ENCODE results near the gene ACSF2.
"Not testable (repeated sequence)": the region's sequence is repeated elsewhere in the genome, so short reads cannot be mapped to it uniquely, and the experiment has no call there.

ACSF2 gene

DNA sequence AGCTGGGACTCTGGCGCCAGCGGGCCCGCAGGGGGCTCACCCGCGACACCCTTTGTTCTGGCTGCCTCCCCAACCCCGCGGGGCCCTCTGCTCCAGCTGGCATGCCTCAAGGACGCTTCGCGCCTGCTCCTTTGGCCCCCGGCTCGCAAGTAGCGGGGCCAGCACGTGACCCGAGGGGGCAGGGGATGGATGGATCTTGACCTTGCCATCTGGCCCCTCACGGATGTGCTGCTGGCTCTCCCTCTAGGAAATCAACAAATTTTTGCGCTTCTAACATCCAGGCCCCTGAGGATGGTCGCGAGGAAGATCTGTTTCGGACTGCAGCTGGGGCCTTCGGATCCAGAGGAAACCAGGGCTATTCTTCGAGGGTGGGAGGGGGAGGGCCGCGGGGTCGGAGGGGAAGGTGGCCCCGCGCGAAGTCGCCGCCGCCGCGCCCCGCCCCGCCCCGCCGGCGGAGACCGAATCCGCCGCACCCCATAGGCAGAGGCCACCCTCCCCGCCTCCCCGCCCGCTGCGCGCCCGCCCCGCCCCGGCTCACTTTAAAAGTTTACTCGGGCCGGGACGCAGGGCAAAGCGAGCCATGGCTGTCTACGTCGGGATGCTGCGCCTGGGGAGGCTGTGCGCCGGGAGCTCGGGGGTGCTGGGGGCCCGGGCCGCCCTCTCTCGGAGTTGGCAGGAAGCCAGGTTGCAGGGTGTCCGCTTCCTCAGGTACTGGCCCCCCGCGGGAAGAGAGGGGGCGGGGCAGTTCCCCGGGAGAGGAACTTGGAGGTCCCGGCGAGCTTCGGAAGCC lies at the start of gene ACSF2:
Gene ACSF2, plus strand, starts transcription at position 537 of the 790 bp plus-strand sequence. Its CDS starts 44 bp downstream, at position 581.
- peak; percentile 38 to 66 for DNase-seq (ENCODE audit: low read depth in 2 of 2)

DNA sequence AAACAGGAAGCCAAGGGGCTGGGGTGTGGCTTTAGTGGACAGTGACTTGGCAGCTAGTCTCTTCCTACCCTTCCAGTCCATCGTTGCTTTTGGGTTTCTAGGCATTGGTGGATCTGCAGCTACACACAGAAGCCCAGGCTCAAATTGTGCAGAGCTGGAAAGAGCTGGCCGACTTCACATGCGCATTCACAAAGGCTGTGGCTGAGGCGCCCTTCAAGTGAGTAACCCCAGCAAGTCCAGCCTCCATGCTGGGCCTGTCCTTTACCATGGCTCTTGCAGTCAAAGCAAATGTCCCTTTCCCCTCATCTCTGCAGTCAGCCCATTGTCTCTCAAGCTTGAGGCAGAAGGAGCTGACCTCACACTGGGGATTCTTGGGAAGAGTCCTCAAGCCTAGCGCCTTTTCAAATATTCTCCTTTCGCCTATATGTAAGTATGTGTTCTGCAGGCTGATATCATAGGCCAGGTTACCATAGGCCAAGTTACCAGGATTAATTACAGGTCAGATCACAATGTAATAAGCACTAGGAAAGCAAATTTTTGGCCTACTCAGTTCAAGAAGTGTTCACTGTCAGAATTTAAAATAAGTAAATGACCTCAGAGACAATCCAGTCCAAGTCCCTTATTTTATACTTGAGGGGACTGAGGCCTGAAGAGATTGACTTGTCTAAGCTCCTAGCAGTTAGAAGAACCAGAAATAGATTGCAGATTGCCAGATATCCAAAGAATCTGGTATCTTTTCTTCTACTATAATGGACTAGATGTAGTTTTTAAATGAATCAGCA lies 46.5 kb upstream of the ACSF2 start:
- DNase-seq (ENCODE audit: low read depth in 2 of 2) = no peak

DNA sequence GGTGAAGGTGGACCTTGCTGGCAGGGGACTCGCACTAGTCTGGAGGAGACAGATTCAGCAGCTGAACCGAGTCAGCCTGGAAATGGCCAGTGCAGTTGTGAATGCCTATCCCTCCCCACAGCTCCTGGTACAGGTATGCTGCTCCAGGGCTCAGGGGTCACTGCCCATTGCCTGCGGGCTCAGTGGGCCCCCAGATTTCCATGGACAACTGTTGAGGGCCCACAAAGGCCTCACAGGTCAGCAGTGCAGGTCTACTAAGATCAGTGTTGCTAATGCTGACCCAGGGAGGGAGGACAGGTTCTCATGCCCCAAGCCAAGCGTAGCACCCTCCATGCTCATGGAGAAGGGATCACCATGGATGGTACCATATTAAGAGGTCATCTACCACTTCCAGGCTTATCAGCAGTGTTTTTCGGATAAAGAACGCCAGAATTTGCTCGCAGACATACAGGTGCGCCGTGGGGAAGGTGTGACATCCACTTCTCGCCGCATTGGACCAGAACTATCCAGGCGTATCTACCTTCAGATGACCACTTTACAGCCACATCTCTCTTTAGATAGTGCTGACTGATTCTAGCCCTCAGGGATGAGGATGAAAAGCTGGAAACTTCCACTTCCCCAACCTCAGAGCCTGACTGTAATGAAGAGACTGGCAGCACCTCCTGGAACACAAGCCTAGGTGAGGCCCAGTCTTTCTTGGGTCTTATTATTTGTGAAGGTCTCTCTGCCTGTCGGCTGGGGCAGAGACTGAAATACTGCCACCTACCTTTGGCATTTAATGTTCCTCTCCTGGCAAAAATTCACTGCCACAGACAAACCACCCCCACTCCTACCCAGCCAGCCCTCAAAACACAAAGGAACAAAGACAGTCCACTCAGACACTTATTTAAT lies 45.4 kb upstream of the ACSF2 start:
- no peak for DNase-seq (ENCODE audit: low read depth in 2 of 2)

GRCh38 chr17:50381260-50381815 lies 44.7 kb upstream of the ACSF2 start:
- DNase-seq (ENCODE audit: low read depth in 2 of 2) = no peak

- DNase-seq (ENCODE audit: low read depth in 2 of 2) = no peak
Observed at GRCh38 chr17:50381920-50382319, 44.1 kb upstream of the ACSF2 start.

GRCh38 chr17:50382931-50383330 lies 43.1 kb upstream of the ACSF2 start:
- DNase-seq (ENCODE audit: low read depth in 2 of 2) = no peak

GRCh38 chr17:50386510-50386909 lies 39.5 kb upstream of the ACSF2 start:
- no peak for DNase-seq (ENCODE audit: low read depth in 2 of 2)

DNA sequence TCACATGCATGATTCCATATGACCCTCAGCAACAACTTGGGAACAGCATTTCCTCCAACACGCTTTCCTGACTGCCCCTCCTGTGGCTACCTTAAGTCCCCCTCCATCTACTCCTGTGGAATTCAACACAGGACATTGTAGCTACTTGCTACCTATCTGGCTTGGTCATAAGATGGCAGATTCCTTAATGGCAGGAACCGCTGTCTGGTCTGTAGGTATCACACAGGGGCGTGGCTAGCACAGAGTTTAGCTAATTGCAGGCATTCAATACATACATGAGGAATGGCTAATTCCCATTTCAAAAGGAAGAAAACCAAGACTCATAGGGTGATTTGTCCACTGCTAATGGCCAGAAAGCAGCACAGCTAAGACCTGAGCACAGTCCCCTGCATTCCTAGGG lies 37.3 kb upstream of the ACSF2 start:
- DNase-seq (ENCODE audit: low read depth in 2 of 2) = no peak

DNA sequence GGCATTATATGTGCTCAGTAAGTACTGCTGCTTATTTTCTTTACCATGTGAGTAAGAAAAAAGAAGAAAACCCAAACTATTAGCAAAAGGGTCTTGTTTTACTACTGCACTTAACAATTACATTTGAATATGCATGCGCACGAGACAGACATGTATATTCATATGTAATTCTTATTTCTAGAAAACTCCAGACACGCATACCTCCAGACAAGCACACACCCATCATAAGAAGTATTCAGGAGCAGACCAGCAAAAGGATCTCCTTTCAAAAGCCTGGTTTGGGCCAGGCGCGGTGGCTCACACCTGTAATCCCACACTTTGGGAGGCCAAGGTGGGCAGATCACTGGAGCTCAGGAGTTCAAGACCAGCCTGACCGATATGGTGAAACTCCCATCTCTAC lies 36.5 kb upstream of the ACSF2 start:
- DNase-seq (ENCODE audit: low read depth in 2 of 2) = no peak

- no peak for DNase-seq (ENCODE audit: low read depth in 2 of 2)
Observed at GRCh38 chr17:50392621-50393020, 33.4 kb upstream of the ACSF2 start.

DNA sequence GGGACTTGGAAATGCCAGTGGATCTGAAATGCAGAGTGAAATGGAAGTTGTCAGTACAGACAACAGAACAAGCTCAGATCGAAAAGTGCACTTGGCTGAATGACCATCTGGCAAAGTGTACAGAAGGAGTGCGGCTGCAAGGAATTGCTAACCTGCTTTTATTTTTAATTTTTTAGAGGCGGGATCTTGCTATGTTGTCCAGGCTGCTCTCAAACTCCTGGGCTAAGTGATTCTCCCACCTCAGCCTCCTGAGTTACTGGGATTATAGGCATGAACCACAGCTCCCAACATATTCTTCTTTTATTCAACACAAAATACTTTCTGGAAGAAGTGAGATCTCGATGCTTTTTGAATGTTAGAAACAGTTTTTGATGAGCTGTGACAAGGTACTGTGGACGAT lies 32.3 kb upstream of the ACSF2 start:
- no peak for DNase-seq (ENCODE audit: low read depth in 2 of 2)

DNA sequence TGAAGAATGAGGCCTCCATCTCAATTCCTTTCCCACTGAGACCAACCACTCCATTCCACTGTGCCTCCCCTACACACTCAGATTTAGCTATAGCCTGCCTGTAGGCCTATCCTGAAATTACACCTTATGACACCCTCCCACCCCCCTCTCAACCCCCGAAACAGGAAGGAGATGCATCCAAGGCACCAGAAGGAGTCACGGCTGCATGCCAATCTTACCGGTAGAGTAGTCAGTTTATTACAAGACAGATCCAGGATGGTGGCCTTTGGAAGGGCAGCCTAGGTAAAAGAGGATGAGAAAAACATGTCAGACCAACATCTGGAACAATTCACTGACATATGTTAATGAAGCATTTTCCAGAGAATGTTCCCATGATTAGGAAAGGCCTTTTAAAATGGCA lies 31.3 kb upstream of the ACSF2 start:
- no peak for DNase-seq (ENCODE audit: low read depth in 2 of 2)

DNA sequence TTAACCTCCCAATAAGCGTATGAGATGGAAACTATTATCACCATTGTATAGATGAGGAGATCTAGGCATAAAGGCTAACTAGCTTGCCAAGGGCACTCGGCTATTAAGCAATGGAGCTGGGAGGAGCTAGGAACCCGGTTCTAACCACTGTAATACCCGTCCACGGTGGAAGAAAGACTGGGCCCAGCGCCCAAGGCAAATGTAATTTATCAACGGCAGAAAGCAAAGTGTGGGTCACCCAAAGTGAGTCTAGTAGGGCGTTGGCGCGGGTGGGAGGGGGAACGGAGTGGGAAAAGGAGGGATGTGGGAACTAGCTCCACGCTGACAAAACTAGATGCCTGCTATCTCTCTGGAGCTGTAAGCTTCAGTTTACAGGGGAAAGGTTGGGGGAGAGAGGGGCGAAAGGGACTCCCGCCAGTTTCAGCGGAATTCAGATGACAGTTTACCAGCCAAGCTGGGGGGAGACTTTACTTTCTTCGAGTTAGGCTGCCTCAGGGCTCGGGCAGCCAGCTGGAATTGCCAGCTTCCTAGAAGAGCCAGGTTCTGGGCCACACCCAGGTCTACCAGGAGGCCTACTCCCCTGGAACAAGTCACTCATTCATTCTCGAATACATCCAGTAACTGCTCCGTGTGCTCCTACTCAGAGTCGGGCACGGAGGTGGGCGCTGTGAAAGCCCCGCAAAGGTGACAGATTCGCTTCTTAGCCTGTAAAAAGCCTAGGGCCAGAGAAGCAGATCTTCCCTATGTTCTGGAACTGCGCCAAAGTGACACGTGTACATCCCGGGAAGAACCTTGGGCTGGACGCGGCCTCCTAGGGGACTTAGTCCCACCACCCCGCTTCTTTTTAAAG lies 29.5 kb upstream of the ACSF2 start:
- no peak for DNase-seq (ENCODE audit: low read depth in 2 of 2)

- DNase-seq (ENCODE audit: low read depth in 2 of 2) = peak; percentile 83 to 91
Observed at GRCh38 chr17:50397111-50397918, 28.7 kb upstream of the ACSF2 start, which contains the start of gene LRRC59. TSS of gene LRRC59 (minus strand) at chr17:50397523. CDS start at chr17:50397317, 206 bp downstream.

DNA sequence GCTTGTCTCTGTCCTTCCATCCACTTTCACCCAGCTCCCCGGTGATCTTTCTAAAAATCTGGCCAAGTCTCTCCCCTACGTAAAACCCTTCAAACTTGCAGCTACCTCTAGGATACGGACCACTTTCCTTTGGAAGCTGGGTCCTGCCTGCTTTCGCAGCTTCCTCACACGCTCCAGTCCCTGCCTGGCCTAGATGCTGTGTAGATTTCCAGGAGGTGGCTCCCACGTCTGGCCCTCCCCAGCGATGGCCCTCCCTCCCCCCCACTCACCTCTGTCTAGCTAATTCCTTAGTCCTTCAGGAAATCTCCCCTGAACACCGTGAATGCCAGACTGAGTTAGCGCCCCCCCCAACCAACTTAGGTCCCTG lies 28.1 kb upstream of the ACSF2 start:
- DNase-seq (ENCODE audit: low read depth in 2 of 2) = no peak

DNA sequence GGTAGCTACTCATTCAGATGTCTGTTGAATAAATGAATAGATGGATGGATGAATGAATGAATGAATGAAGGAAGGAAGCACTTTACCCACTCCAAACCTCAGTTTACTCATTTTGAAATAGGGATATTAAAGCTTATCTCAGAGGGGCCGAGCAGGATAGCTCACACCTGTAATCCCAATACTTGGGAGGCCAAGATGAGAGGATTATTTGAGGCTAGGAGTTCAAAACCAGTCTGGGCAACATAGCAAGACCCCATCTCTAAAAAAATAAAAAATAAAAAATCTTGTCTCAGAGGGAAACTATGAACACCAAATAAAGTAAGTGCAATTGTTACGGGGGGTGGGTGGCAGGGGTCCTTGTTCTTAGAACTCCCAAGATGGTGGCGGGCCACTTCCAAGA lies 27.3 kb upstream of the ACSF2 start:
- not testable (repeated sequence) for DNase-seq (ENCODE audit: low read depth in 2 of 2)

- not testable (repeated sequence) for DNase-seq (ENCODE audit: low read depth in 2 of 2)
Observed at GRCh38 chr17:50399591-50399990, 26.4 kb upstream of the ACSF2 start.

GRCh38 chr17:50405351-50405750 lies 20.7 kb upstream of the ACSF2 start:
- DNase-seq (ENCODE audit: low read depth in 2 of 2) = not testable (repeated sequence)

- no peak for DNase-seq (ENCODE audit: low read depth in 2 of 2)
Observed at GRCh38 chr17:50406578-50406977, 19.4 kb upstream of the ACSF2 start.

GRCh38 chr17:50407921-50408320 lies 18.1 kb upstream of the ACSF2 start:
- no peak for DNase-seq (ENCODE audit: low read depth in 2 of 2)
